HG03378 (cell line): Measurements from ENCODE around the gene MS4A1.
"Not testable (repeated sequence)": the region's sequence is repeated elsewhere in the genome, so short reads cannot be mapped to it uniquely, and the experiment has no call there.

ENCODE experiments used
- ATAC-seq: cut with Tn5 transposase; IDR thresholded peaks from one replicate; pipeline ENCODE4 v1.9.1; 2021; ENCODE audit warnings: mild to moderate bottlenecking, moderate library complexity; ENCODE audit not compliant: unreplicated experiment

Gene MS4A1

DNA sequence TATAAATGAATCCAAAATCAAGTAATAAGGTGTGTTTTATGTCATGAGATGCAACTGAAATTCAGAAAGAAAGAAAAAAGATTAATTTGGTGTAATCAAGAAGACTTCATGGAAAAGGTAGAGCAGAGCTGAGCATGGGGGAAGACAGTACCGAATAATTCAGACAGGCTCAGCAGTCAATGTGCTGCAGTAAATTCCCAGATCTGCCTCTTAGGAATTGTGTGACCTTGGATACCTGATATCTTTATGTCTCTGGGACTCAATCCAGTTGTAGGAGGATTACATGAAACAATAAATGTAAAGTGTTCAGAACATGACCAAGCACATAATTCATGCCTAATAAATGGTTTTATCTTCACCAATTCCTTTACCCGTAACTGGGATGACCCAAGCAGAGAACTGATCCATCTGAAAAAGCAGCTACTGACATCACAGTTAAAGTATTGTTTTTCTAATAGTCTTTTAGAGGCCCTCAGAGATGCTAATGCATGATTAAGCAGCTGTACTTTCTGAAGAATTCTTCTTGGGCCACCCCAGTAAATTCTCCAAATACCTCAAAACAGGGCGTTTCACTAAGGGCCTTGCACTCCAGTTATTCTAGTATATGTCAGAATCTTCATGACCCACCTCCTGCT is 44.7 kb downstream of the MS4A1 start:
- no peak for ATAC-seq

DNA sequence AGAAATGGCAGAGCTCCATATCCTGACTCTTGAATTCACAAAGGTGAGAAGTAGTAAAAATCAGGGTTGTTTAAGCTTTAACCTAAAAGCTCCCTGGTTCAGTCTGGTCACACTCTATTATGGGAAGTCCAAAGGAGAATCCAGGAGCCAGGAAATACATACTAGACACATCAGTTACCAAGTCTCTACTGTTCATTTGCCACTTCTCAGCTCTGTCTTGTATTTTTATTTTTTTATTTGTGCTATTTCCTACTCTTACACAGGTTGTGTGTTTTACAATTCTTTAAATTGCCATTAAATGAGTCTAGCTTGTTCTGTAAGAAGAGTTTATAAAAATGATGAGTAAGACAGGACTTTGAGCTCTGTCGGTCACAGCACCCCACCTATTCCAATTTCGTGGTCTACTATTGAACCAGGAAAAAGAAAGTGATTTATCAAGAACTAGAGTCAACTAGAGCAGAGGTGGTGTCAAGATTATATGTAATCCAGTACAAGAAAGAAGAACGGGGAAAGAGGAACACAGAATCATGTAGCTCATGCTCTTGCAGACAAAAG is 46.7 kb downstream of the MS4A1 start:
- no peak for ATAC-seq

DNA sequence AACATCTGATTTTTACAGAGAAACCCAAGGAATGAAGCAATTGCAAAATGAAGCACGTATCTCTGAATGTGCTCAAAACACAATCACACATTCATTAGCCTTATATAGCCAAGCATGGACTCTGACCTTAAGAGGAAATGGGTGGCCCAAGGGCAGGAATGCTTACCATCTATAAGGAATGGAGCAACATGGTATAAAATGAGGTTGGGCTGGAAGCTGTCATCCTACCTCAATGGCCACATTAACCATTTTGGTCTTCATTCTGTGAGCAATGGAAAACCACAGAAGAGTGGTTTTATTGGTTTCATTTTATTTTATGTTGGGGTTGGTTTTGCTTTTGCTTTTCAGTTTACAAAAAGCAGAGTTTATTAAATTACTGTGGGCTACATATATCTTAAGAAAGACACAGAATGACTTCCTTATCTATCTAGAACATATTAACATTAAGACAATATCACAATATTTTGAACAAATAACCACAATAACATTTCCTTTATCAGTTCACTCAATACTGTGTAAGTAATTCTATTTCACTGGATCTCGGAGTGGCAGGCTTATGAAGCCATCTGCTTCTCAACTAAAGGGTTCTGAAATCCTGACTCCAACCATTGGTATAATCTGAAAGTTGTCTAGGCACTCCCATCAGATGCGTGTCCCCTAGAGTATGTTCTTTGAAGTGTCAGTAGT is 48.7 kb downstream of the MS4A1 start:
- no peak for ATAC-seq

DNA sequence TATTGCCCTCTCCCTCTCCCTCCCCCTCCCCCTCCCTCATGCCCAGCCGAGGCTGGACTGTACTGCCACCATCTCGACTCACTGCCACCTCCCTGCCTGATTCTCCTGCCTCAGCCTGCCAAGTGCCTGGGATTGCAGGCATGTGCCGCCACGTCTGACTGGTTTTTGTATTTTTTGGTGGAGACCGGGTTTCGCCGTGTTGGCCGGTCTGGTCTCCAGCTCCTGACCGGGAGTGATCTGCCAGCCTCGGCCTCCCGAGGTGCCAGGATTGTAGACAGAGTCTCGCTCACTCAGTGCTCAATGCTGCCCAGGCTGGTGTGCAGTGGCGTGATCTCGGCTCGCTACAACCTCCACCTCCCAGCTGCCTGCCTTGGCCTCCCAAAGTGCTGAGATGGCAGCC is 54.0 kb downstream of the MS4A1 start:
- not testable (repeated sequence) for ATAC-seq

DNA sequence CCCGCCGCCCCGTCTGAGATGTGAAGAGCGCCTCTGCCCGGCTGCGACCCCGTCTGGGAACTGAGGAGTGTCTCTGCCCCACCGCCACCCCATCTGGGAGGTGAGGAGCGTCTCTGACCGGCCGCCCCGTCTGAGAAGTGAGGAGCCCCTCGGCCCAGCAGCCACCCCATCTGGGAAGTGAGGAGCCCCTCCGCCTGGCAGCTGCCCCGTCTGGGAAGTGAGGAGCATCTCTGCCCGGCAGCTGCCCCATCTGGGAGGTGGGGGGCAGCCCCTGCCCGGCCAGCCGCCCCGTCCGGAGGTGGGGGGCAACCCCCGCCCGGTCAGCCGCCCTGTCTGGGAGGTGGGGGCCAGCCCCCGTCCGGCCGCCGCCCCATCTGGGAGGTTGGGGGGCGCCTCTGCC is 54.6 kb downstream of the MS4A1 start:
- not testable (repeated sequence) for ATAC-seq

DNA sequence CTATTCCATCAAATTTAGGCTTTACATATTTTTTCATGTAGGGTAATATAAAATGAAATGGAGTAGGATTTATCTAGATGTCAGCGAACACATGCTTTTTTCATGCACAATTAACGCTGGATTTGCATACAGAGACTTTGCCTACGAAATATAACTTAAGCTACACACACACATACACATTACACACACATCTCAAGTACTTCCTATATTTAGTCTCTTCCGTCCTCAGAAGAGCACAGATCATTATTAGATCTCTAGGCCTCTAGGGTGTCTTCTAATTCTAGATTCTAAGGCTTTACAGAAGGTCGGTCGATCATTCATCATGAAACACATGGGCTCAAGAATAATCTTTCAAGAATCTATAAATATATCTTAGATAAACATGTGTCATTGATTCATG is 55.7 kb downstream of the MS4A1 start:
- ATAC-seq = no peak

DNA sequence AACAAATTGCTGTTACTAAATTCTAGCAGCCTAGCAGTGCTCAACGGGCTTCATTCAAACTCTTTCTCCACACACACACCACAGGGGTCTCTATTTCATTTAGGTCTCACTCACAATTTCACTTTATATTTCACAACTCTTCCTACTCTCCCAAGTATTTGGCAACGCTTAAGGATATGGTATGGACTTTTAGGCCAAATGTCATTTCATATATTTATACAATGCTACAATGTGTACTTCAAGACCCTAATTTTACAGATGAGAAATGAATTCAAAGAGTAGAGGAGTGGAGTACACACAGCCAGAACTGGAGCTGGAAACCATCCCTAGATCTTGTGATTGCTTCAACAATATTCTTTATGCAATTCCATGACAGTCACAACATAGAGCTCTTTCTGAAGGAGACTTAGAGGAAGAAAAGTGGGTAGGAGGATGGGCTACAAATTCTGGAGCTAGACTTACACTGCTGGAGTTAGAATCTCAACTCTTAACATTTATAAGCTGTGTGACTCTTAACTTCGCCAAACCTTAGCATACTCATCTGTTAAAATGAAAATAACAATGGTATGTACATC is 57.1 kb downstream of the MS4A1 start:
- ATAC-seq = no peak

DNA sequence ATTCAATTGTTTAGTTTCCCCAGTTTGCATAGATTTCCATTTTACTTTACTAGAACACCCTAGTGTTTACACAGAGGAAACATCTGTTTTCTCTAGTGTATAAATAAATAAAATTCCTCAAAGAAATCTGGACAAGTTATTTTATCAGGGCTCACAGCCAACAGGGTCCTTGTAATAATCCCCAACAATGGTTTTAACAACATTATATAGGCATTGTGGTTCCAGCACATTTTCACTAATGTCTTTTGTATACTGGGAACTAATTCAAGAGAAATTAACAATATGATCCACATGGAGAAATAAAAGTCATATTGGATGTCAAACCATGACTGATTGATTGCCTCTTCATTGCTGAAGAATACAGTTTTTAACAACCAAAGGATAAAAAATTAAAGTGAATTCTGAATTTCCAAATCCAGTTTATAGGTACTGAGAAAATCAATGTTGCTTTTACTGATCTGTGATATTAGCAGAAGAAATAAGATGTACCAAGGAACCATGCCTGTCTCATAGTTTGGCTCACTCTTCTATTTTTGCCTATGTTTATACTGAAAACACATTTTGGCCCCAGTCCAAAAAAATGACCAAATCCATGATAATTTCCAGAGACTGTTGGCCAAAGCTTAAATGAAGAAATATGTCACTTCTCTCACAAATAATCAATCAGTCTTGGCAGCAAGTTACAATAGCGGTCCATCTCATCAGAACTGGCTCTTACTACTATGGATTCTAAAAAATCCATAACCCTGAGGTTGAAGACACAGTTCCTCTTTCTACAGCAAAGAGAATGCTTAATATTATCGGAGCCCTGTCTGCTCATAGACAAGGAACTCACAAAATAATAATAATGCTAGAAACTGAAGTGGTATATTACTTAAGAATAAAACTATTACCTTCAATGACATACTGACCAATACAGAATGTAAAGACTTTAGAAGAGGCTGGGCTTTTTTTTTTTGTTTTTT is 58.1 kb downstream of the MS4A1 start:
- ATAC-seq = no peak

DNA sequence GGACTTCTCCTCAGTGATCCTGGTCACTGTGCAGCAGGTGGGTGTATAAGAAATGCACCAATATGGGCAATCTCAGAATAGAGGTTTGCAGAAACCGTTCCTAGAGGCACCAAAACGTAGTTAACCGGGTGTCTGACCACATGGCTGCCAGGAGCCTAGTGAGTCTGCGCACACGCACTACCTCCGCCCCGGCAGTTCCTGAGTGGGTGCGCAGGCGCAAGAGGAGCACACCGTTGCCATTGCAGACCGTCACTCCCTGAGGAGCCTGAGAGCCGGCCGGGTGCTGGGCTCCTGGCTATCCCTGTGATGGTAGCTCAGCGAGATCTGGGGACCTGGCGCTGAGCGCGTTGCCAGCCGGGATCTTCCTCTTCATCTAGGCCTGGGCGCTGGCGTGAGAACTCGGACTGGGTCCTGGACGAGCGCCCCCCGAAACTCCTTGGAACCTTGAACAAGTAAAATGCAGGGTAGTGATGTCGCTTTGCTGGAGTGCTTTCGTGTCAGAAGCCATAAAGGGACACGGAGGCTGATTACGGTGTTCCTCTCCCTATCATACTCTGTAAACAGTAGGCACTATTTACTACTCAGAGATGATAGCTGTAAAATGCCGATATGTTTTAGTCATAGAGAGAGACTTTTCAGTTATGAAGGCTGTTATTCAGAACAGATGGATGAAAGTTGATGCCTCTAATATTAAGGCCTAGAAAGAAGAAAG is 59.7 kb downstream of the MS4A1 start, which contains the start of gene MS4A13:
Gene MS4A13 (plus strand): TSS at position 249 of the 712 bp plus-strand sequence. CDS start 2,692 bp downstream, outside the sequence.
- ATAC-seq = no peak
